Activated gamma-delta T cell (primary cell): ENCODE results near the gene MORF4L1.

Source experiments
- DNase-seq: peaks from one replicate; lab custom pipeline; 2025; lab: John Stamatoyannopoulos, UW

Gene MORF4L1

GRCh38 chr15:78946493-78946892, 73.8 kb downstream of the MORF4L1 start:
- DNase-seq, result no peak

GRCh38 chr15:78947506-78947905, 74.8 kb downstream of the MORF4L1 start:
- DNase-seq, result no peak
